ENCODE data around the gene CAT. TPM values are rescaled to one million over a fixed set of nuclear protein-coding genes. Genes with fewer than 3 reads are reported as not detected.
"Not testable (repeated sequence)": the region's sequence is repeated elsewhere in the genome, so short reads cannot be mapped to it uniquely, and the experiment has no call there.

Gene CAT
- total RNA-seq, 1 donor from 2014 or later, result 19.0 TPM

- Mint-ChIP-seq H3K36me3 (ENCODE audit: low read depth) (no peaks in the 10 kb centered on the region), H3K4me1 (no peaks in the 10 kb centered on the region), H3K27ac (no peak overlapping the region), H3K4me3 (no peak overlapping the region), H3K9me3 (peaks cover 14% of the 10 kb centered on the region), H3K27me3 (peaks cover 9% of the 10 kb centered on the region)
- DNase-seq, result no peak
- intact Hi-C loops (cut with micrococcal nuclease), result no loop called here
Observed at GRCh38 chr11:34413263-34413662, 25.5 kb upstream of the CAT start.

GRCh38 chr11:34415538-34415937 lies 23.2 kb upstream of the CAT start:
- Mint-ChIP-seq H3K9me3 (peaks cover 14% of the 10 kb centered on the region), H3K27ac (no peak overlapping the region), H3K4me1 (no peaks in the 10 kb centered on the region), H3K27me3 (peaks cover 15% of the 10 kb centered on the region), H3K36me3 (ENCODE audit: low read depth) (no peaks in the 10 kb centered on the region), H3K4me3 (no peak overlapping the region)
- DNase-seq, result no peak
- intact Hi-C loops (cut with micrococcal nuclease), result no loop called here

- H3K27me3 Mint-ChIP-seq, result peaks cover 21% of the 10 kb centered on the region
- no peak for DNase-seq
- H3K27ac Mint-ChIP-seq, result no peak overlapping the region
- H3K4me1 Mint-ChIP-seq, result no peaks in the 10 kb centered on the region
- H3K36me3 Mint-ChIP-seq (ENCODE audit: low read depth), result no peaks in the 10 kb centered on the region
- no peak overlapping the region for H3K4me3 Mint-ChIP-seq
- intact Hi-C loops (cut with micrococcal nuclease), result no loop called here
- peaks cover 14% of the 10 kb centered on the region for H3K9me3 Mint-ChIP-seq
Observed at GRCh38 chr11:34416088-34416487, 22.6 kb upstream of the CAT start.

- Mint-ChIP-seq H3K9me3 (peaks cover 14% of the 10 kb centered on the region), H3K27me3 (peaks cover 24% of the 10 kb centered on the region), H3K27ac (no peak overlapping the region), H3K4me1 (no peaks in the 10 kb centered on the region), H3K4me3 (no peak overlapping the region), H3K36me3 (ENCODE audit: low read depth) (no peaks in the 10 kb centered on the region)
- intact Hi-C loops (cut with micrococcal nuclease), result no loop called here
- DNase-seq, result no peak
Observed at GRCh38 chr11:34416766-34417165, 22.0 kb upstream of the CAT start.

GRCh38 chr11:34417202-34417601 lies 21.5 kb upstream of the CAT start:
- Mint-ChIP-seq H3K9me3 (peaks cover 14% of the 10 kb centered on the region), H3K27ac (no peak overlapping the region), H3K27me3 (peaks cover 25% of the 10 kb centered on the region), H3K4me3 (no peak overlapping the region), H3K36me3 (ENCODE audit: low read depth) (no peaks in the 10 kb centered on the region), H3K4me1 (no peaks in the 10 kb centered on the region)
- intact Hi-C loops (cut with micrococcal nuclease), result no loop called here
- DNase-seq, result no peak

GRCh38 chr11:34419158-34419557 lies 19.6 kb upstream of the CAT start:
- peaks cover 27% of the 10 kb centered on the region for H3K27me3 Mint-ChIP-seq
- H3K4me3 Mint-ChIP-seq, result no peak overlapping the region
- DNase-seq, result no peak
- H3K36me3 Mint-ChIP-seq (ENCODE audit: low read depth), result no peaks in the 10 kb centered on the region
- no peak overlapping the region for H3K27ac Mint-ChIP-seq
- H3K9me3 Mint-ChIP-seq, result peaks cover 7% of the 10 kb centered on the region
- intact Hi-C loops (cut with micrococcal nuclease), result no loop called here
- H3K4me1 Mint-ChIP-seq, result no peaks in the 10 kb centered on the region

- intact Hi-C loops (cut with micrococcal nuclease), result no loop called here
- peaks cover 4% of the 10 kb centered on the region for H3K9me3 Mint-ChIP-seq
Observed at GRCh38 chr11:34423300-34423699, 15.4 kb upstream of the CAT start.

GRCh38 chr11:34424826-34425225 lies 13.9 kb upstream of the CAT start:
- H3K4me1 Mint-ChIP-seq; H3K36me3 Mint-ChIP-seq (ENCODE audit: low read depth); H3K27ac Mint-ChIP-seq; intact Hi-C loops (cut with micrococcal nuclease); H3K9me3 Mint-ChIP-seq; H3K4me3 Mint-ChIP-seq; DNase-seq: not testable (repeated sequence)
- peaks cover 33% of the 10 kb centered on the region for H3K27me3 Mint-ChIP-seq

More at GRCh38 chr11:34423300-34423699, 15.4 kb upstream of the CAT start:
- DNase-seq, result no peak
- Mint-ChIP-seq H3K36me3 (ENCODE audit: low read depth) (no peaks in the 10 kb centered on the region), H3K4me3 (no peak overlapping the region), H3K4me1 (no peaks in the 10 kb centered on the region), H3K27ac (no peak overlapping the region), H3K27me3 (peaks cover 34% of the 10 kb centered on the region)

GRCh38 chr11:34425360-34425759 lies 13.4 kb upstream of the CAT start:
- Mint-ChIP-seq H3K27ac (no peak overlapping the region), H3K27me3 (peaks cover 30% of the 10 kb centered on the region), H3K4me3 (no peak overlapping the region), H3K4me1 (peaks cover 3% of the 10 kb centered on the region), H3K9me3 (peaks cover 4% of the 10 kb centered on the region), H3K36me3 (ENCODE audit: low read depth) (no peaks in the 10 kb centered on the region)
- intact Hi-C loops (cut with micrococcal nuclease), result no loop called here
- no peak for DNase-seq

- no peak for DNase-seq
- H3K4me3 Mint-ChIP-seq, result no peak overlapping the region
- no peaks in the 10 kb centered on the region for H3K36me3 Mint-ChIP-seq (ENCODE audit: low read depth)
- peaks cover 4% of the 10 kb centered on the region for H3K4me1 Mint-ChIP-seq
- peaks cover 4% of the 10 kb centered on the region for H3K9me3 Mint-ChIP-seq
- no peak overlapping the region for H3K27ac Mint-ChIP-seq
- intact Hi-C loops (cut with micrococcal nuclease), result no loop called here
- peaks cover 25% of the 10 kb centered on the region for H3K27me3 Mint-ChIP-seq
Observed at GRCh38 chr11:34425867-34426266, 12.9 kb upstream of the CAT start.

- no peak overlapping the region for H3K4me3 Mint-ChIP-seq
- peaks cover 22% of the 10 kb centered on the region for H3K27me3 Mint-ChIP-seq
- peaks cover 4% of the 10 kb centered on the region for H3K4me1 Mint-ChIP-seq
- intact Hi-C loops (cut with micrococcal nuclease), result no loop called here
- H3K36me3 Mint-ChIP-seq (ENCODE audit: low read depth), result no peaks in the 10 kb centered on the region
- H3K27ac Mint-ChIP-seq, result no peak overlapping the region
- no peak for DNase-seq
- peaks cover 4% of the 10 kb centered on the region for H3K9me3 Mint-ChIP-seq
Observed at GRCh38 chr11:34426766-34427185, 12.0 kb upstream of the CAT start.

GRCh38 chr11:34427186-34427805 lies 11.4 kb upstream of the CAT start:
- Mint-ChIP-seq H3K27ac (no peak overlapping the region), H3K4me1 (peaks cover 4% of the 10 kb centered on the region), H3K9me3 (peaks cover 4% of the 10 kb centered on the region), H3K36me3 (ENCODE audit: low read depth) (no peaks in the 10 kb centered on the region), H3K4me3 (no peak overlapping the region), H3K27me3 (peaks cover 23% of the 10 kb centered on the region)
- intact Hi-C loops (cut with micrococcal nuclease), result no loop called here
- no peak for DNase-seq

GRCh38 chr11:34431979-34432378 lies 6.8 kb upstream of the CAT start:
- Mint-ChIP-seq H3K9me3 (no peaks in the 10 kb centered on the region), H3K4me3 (no peak overlapping the region), H3K27ac (no peak overlapping the region), H3K27me3 (peaks cover 15% of the 10 kb centered on the region), H3K4me1 (peaks cover 6% of the 10 kb centered on the region), H3K36me3 (ENCODE audit: low read depth) (no peaks in the 10 kb centered on the region)
- DNase-seq, result no peak
- intact Hi-C loops (cut with micrococcal nuclease), result no loop called here

- H3K36me3 Mint-ChIP-seq (ENCODE audit: low read depth), result no peaks in the 10 kb centered on the region
- no peak overlapping the region for H3K27ac Mint-ChIP-seq
- DNase-seq, result no peak
- H3K9me3 Mint-ChIP-seq, result no peaks in the 10 kb centered on the region
- intact Hi-C loops (cut with micrococcal nuclease), result no loop called here
- peaks cover 12% of the 10 kb centered on the region for H3K27me3 Mint-ChIP-seq
- peaks cover 6% of the 10 kb centered on the region for H3K4me1 Mint-ChIP-seq
- no peak overlapping the region for H3K4me3 Mint-ChIP-seq
Observed at GRCh38 chr11:34432822-34433221, 5.9 kb upstream of the CAT start.

GRCh38 chr11:34433899-34434298 lies 4.8 kb upstream of the CAT start:
- intact Hi-C loops (cut with micrococcal nuclease), result no loop called here
- DNase-seq, result no peak

More at GRCh38 chr11:34433899-34434298, 4.8 kb upstream of the CAT start:
- peaks cover 9% of the 10 kb centered on the region for H3K27me3 Mint-ChIP-seq
- no peaks in the 10 kb centered on the region for H3K9me3 Mint-ChIP-seq
- peaks cover 6% of the 10 kb centered on the region for H3K4me1 Mint-ChIP-seq
- H3K4me3 Mint-ChIP-seq, result no peak overlapping the region
- no peaks in the 10 kb centered on the region for H3K36me3 Mint-ChIP-seq (ENCODE audit: low read depth)
- H3K27ac Mint-ChIP-seq, result no peak overlapping the region

Data from activated CD4-positive, alpha-beta T cell treated with anti-CD3 and anti-CD28 coated beads, Interleukin-2, amount 10 ng/mL, durations not matched to agents 24 days and 14 days (primary cell).